Uterus (tissue), 4 donors: ENCODE data around the gene DLGAP5. TPM values are rescaled to one million over a fixed set of nuclear protein-coding genes. Genes with fewer than 3 reads are reported as not detected.

Source experiments
- DNase-seq, 2 donors: peaks; one replicate each; pipeline ENCODE4 v3.0.0-alpha.2; 2019 to 2020
- H3K27ac ChIP-seq, 2 donors: fragments of 200-600 bp; sonication (generic); 1 replicate in 1 of 2; 2 replicates in 1 of 2; pipeline ENCODE4 v1.5.1; 2016 to 2018
- H3K27me3 ChIP-seq, 2 donors: fragments of 200-600 bp; sonication (generic); one replicate each; pipeline ENCODE4 v1.5.1; 2018 to 2019; ENCODE audit warnings: control low read depth in 1 of 2
- H3K36me3 ChIP-seq, 2 donors: fragments of 200-600 bp; sonication (generic); one replicate each; pipeline ENCODE4 v1.5.1; 2019; ENCODE audit warnings: control low read depth in 1 of 2
- H3K4me1 ChIP-seq, 2 donors: fragments of 200-600 bp; sonication (generic); one replicate each; pipeline ENCODE4 v1.5.1; 2018 to 2019; ENCODE audit warnings: control low read depth in 1 of 2
- H3K4me3 ChIP-seq, 2 donors: fragments of 200-600 bp; sonication (generic); 1 replicate in 1 of 2; 2 replicates in 1 of 2; pipeline ENCODE4 v1.5.1; 2018 to 2019; ENCODE audit warnings: mild to moderate bottlenecking in 1 of 2
- H3K9me3 ChIP-seq, 2 donors: fragments of 200-600 bp; sonication (generic); one replicate each; pipeline ENCODE4 v1.5.1; 2019; ENCODE audit warnings: control low read depth in 1 of 2
- POLR2A ChIP-seq, 2 donors: fragments of 450-650 bp; IDR thresholded peaks; one replicate each; pipeline ENCODE4 v1.6.1; 2016; ENCODE audit warnings: antibody characterized with exemption in 2 of 2, mild to moderate bottlenecking in 1 of 2, moderate library complexity in 1 of 2
- intact Hi-C: fragments of 100-400 bp; cut with DNase I; formaldehyde crosslinking; loops from one replicate; pipeline ENCODE4 v1.15.1; 2023; ENCODE audit warnings: low total_unique reads
- total RNA-seq, 4 donors: library from RNA; depleted of rRNA in 3 of 4; stranded (reverse); fragments of >200 nt in 3 of 4; gene quantifications; one replicate each; pipeline versions ENCODE4 v1.1.0 to v1.2.4, GENCODE V29; 2014 to 2023
- TF ChIP-seq, protein P1 (sequence below), 4 experiments: fragments of 200-600 bp in 2 of 4; fragments of 450-650 bp in 2 of 4; sonication (generic) in 2 of 4; IDR thresholded peaks; one replicate each; pipeline ENCODE4 v1.5.1; 2016 to 2019; ENCODE audit warnings: antibody characterized with exemption in 4 of 4, mild to moderate bottlenecking in 2 of 4, moderate library complexity in 1 of 4
- donor health status: DM: yes; HTN: yes; CAD: no.

Gene DLGAP5
- total RNA-seq, 4 donors from 2014 or later = 0.29 to 22.1 TPM; not detected in 2

DNA sequence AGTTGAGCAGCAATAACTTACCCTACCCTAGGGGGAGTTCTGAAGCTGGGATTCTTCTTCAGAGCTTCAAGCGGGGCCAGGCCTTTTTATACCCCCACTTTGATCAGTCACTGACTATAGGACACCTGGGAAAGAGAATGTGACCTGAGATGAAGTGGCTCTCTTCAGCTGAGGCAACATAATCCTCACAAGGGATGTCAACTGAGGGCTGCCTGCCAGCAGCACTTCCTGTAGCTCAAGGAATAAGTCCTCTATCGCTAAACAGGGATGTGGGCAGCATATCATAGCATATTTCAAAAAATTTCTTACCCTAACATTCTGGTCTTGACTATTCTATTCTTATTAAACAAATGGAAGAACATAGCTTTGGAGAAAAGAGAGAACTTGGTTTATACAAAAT is 45.0 kb downstream of the DLGAP5 start:
- Histone ChIP-seq H3K27ac (no peak overlapping the region), H3K36me3 (no peaks in the 10 kb centered on the region), H3K27me3 (no peaks in the 10 kb centered on the region), H3K4me1 (no peaks in the 10 kb centered on the region), H3K4me3 (no peak overlapping the region), H3K9me3 (no peaks in the 10 kb centered on the region)
- TF ChIP-seq POLR2A (IDR thresholded peaks at IDR 0.05) = no peak
- TF ChIP-seq, protein P1, sequence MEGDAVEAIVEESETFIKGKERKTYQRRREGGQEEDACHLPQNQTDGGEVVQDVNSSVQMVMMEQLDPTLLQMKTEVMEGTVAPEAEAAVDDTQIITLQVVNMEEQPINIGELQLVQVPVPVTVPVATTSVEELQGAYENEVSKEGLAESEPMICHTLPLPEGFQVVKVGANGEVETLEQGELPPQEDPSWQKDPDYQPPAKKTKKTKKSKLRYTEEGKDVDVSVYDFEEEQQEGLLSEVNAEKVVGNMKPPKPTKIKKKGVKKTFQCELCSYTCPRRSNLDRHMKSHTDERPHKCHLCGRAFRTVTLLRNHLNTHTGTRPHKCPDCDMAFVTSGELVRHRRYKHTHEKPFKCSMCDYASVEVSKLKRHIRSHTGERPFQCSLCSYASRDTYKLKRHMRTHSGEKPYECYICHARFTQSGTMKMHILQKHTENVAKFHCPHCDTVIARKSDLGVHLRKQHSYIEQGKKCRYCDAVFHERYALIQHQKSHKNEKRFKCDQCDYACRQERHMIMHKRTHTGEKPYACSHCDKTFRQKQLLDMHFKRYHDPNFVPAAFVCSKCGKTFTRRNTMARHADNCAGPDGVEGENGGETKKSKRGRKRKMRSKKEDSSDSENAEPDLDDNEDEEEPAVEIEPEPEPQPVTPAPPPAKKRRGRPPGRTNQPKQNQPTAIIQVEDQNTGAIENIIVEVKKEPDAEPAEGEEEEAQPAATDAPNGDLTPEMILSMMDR (IDR thresholded peaks at IDR 0.05) = no peak
- no peak for DNase-seq
- intact Hi-C loops = no loop called here

DNA sequence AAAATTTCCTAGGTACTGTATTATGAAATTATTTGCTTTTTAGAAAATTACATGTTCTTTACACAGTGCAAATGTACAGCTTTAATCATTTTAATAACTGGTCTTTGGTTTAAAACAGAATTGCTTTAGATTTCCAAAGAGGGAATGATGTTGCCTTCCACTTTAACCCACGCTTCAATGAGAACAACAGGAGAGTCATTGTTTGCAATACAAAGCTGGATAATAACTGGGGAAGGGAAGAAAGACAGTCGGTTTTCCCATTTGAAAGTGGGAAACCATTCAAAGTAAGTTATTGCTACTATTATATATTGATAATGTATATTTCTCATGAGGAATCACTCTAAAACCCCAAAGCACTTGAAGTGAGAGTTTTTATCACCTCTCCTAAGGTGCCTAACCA is 48.9 kb downstream of the DLGAP5 start:
- Histone ChIP-seq H3K36me3 (no peaks in the 10 kb centered on the region), H3K4me1 (no peaks in the 10 kb centered on the region), H3K27me3 (no peaks in the 10 kb centered on the region), H3K4me3 (no peak overlapping the region), H3K9me3 (no peaks in the 10 kb centered on the region), H3K27ac (no peak overlapping the region)
- DNase-seq = no peak
- intact Hi-C loops = no loop called here
- TF ChIP-seq, protein P1 (IDR thresholded peaks at IDR 0.05) = no peak
- no peak for TF ChIP-seq POLR2A (IDR thresholded peaks at IDR 0.05)

DNA sequence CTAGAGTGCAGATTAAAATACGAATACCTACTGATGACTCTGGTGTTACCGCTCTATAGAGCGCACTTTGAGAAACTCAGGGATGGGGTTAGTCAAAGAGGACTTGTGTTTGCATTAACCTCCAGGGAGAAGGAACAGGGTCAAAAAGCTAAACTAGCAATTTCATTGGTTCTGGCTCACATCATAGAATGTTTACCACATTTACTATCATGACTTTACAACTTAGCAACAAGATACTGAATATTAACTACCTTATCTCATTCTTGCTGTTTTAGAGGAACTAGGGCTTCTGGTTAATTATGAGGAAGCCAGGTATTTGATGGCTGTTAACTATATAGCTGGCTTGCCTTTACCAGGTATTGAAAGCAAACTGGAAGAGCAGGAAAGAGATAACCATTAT is 49.6 kb downstream of the DLGAP5 start:
- Histone ChIP-seq H3K27ac (no peak overlapping the region), H3K4me3 (no peak overlapping the region), H3K27me3 (no peaks in the 10 kb centered on the region), H3K9me3 (no peaks in the 10 kb centered on the region), H3K4me1 (peaks cover 0 to 4% of the 10 kb centered on the region in 2 donors), H3K36me3 (no peaks in the 10 kb centered on the region)
- intact Hi-C loops = no loop called here
- DNase-seq = no peak
- TF ChIP-seq POLR2A (IDR thresholded peaks at IDR 0.05) = no peak
- TF ChIP-seq, protein P1 (IDR thresholded peaks at IDR 0.05) = no peak

DNA sequence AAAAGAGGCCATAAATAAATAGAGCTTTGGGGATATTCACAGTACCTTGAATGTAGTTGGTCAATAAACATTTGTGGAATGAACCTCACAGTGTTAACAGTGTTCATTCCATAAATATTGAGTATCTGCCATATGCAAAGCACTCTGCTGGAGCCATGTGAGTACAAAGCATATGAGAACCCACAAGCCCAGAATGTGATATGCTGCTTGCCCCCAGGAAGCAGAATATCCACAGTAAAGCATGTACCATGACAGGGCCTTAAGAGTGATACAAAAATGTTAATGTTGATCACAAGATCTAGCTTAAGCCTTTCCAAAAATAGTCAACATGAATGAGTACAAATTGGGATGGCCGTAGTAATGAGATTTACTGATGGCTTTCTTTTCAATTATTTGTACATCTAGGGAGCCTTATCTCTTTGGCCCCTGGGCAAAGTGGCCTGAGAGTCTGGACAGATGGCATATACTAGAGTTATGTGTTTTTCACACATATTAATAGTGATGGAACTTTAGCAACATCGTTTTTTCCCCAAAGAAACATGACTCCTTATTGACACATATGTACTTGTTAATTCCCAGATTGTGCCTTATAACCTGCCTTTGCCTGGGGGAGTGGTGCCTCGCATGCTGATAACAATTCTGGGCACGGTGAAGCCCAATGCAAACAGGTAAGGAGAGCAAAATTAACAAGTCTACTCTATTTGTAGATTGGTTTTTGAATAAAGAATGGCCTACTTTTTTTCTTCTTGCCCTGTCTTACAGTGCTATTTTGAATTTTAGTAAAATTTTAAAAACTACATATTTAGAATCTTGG is 51.5 kb downstream of the DLGAP5 start:
- no peak for DNase-seq
- Histone ChIP-seq H3K9me3 (no peaks in the 10 kb centered on the region), H3K4me3 (no peak overlapping the region), H3K27me3 (no peaks in the 10 kb centered on the region), H3K27ac (peak overlapping the region in 1 of 2 donors; percentile 2), H3K4me1 (peaks cover 0 to 16% of the 10 kb centered on the region in 2 donors), H3K36me3 (no peaks in the 10 kb centered on the region)
- TF ChIP-seq POLR2A (IDR thresholded peaks at IDR 0.05) = no peak
- TF ChIP-seq, protein P1 (IDR thresholded peaks at IDR 0.05) = no peak
- intact Hi-C loops = no loop called here

DNA sequence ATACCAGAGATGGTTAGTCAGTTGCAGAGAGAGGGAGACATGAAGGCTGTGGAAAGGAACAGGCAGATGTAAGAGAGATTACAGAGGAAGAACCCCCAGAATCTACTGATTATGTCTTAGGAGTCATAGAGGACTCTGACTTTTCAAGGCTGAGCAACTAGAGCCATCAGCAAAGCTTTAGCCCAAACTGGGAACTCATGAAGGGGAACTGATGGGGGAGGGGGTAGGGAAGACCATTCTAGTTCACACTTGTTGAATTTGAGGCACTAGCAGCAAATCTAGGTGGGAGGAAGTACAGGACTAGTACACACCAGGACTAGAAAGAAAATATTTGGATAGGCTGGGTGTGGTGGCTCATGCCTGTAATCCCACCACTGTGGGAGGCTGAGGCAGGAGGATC is 52.2 kb downstream of the DLGAP5 start:
- intact Hi-C loops = no loop called here
- no peaks in the 10 kb centered on the region for H3K27me3 ChIP-seq
- H3K36me3 ChIP-seq = no peaks in the 10 kb centered on the region
- H3K9me3 ChIP-seq = no peaks in the 10 kb centered on the region
- H3K27ac ChIP-seq = peak overlapping the region; percentile 2 to 30
- H3K4me1 ChIP-seq = peaks cover 0 to 24% of the 10 kb centered on the region in 2 donors
- no peak for TF ChIP-seq POLR2A (IDR thresholded peaks at IDR 0.05)
- TF ChIP-seq, protein P1 (IDR thresholded peaks at IDR 0.05) = no peak
- no peak for DNase-seq
- no peak overlapping the region for H3K4me3 ChIP-seq
